ENCODE measurements around the gene IFT57. TPM values are rescaled to one million over a fixed set of nuclear protein-coding genes. Genes with fewer than 3 reads are reported as not detected.

Gene IFT57
- total RNA-seq, 1 donor from 2014 or later, result 43.4 TPM

- no peak for DNase-seq (ENCODE audit: low read depth)
Measured at GRCh38 chr3:108219336-108219735, 2.9 kb downstream of the IFT57 start.

GRCh38 chr3:108218811-108219210 is 3.4 kb downstream of the IFT57 start:
- no peak for DNase-seq (ENCODE audit: low read depth)

- no peak for DNase-seq (ENCODE audit: low read depth)
Measured at GRCh38 chr3:108215871-108216270, 6.4 kb downstream of the IFT57 start.

- DNase-seq (ENCODE audit: low read depth), result no peak
Measured at GRCh38 chr3:108209579-108209978, 12.6 kb downstream of the IFT57 start.

- no peak for DNase-seq (ENCODE audit: low read depth)
Measured at GRCh38 chr3:108208831-108209230, 13.4 kb downstream of the IFT57 start.

- DNase-seq (ENCODE audit: low read depth), result no peak
Measured at GRCh38 chr3:108202834-108203233, 19.4 kb downstream of the IFT57 start.

- peak; percentile 30 for DNase-seq (ENCODE audit: low read depth)
Measured at GRCh38 chr3:108202080-108202479, 20.1 kb downstream of the IFT57 start.

GRCh38 chr3:108201258-108201657 is 21.0 kb downstream of the IFT57 start:
- DNase-seq (ENCODE audit: low read depth), result no peak

- DNase-seq (ENCODE audit: low read depth), result no peak
Measured at GRCh38 chr3:108200578-108200977, 21.6 kb downstream of the IFT57 start.

GRCh38 chr3:108200024-108200423 is 22.2 kb downstream of the IFT57 start:
- peak; percentile 45 for DNase-seq (ENCODE audit: low read depth)

- DNase-seq (ENCODE audit: low read depth), result no peak
Measured at GRCh38 chr3:108191394-108191793, 30.8 kb downstream of the IFT57 start.

- no peak for DNase-seq (ENCODE audit: low read depth)
Measured at GRCh38 chr3:108190346-108190745, 31.9 kb downstream of the IFT57 start.

GRCh38 chr3:108189440-108189839 is 32.8 kb downstream of the IFT57 start:
- DNase-seq (ENCODE audit: low read depth), result no peak

GRCh38 chr3:108185536-108185935 is 36.7 kb downstream of the IFT57 start:
- no peak for DNase-seq (ENCODE audit: low read depth)

GRCh38 chr3:108184824-108185223 is 37.4 kb downstream of the IFT57 start:
- DNase-seq (ENCODE audit: low read depth), result no peak

GRCh38 chr3:108183971-108184370 is 38.3 kb downstream of the IFT57 start:
- DNase-seq (ENCODE audit: low read depth), result no peak

- no peak for DNase-seq (ENCODE audit: low read depth)
Measured at GRCh38 chr3:108183181-108183580, 39.0 kb downstream of the IFT57 start.

- no peak for DNase-seq (ENCODE audit: low read depth)
Measured at GRCh38 chr3:108182339-108182738, 39.9 kb downstream of the IFT57 start.

GRCh38 chr3:108181172-108181571 is 41.1 kb downstream of the IFT57 start:
- no peak for DNase-seq (ENCODE audit: low read depth)

GRCh38 chr3:108180194-108180593 is 42.0 kb downstream of the IFT57 start:
- DNase-seq (ENCODE audit: low read depth), result peak; percentile 39

- DNase-seq (ENCODE audit: low read depth), result no peak
Measured at GRCh38 chr3:108178676-108179075, 43.5 kb downstream of the IFT57 start.

- DNase-seq (ENCODE audit: low read depth), result no peak
Measured at GRCh38 chr3:108177536-108177935, 44.7 kb downstream of the IFT57 start.

- no peak for DNase-seq (ENCODE audit: low read depth)
Measured at GRCh38 chr3:108175352-108175751, 46.9 kb downstream of the IFT57 start.

- no peak for DNase-seq (ENCODE audit: low read depth)
Measured at GRCh38 chr3:108171106-108171505, 51.1 kb downstream of the IFT57 start.
